GM23338 (cell line): ENCODE data around the gene SLC4A5. TPM values are rescaled to one million over a fixed set of nuclear protein-coding genes. Genes with fewer than 3 reads are reported as not detected.
"Not testable (repeated sequence)": the region's sequence is repeated elsewhere in the genome, so short reads cannot be mapped to it uniquely, and the experiment has no call there.

Experiments
- ATAC-seq: fragments of 200-7000 bp; cut with Tn5 transposase; 3 replicates; pipeline ENCODE4 v1.9.1; 2020
- DNase-seq: peaks from one replicate; pipeline ENCODE4 v3.0.0-alpha.2; 2015; ENCODE audit warnings: low spot score
- H2AFZ ChIP-seq: fragments of 200-600 bp; sonication (generic); 2 replicates; pipeline ENCODE4 v1.8.0; 2016; ENCODE audit warnings: antibody characterized with exemption, mild to moderate bottlenecking, moderate library complexity
- H3F3A ChIP-seq: fragments of 200-600 bp; sonication (generic); replicated peaks from 2 replicates; pipeline ENCODE4 v1.8.0; 2017; ENCODE audit warnings: antibody characterized with exemption, mixed run types, low read depth
- H3K27ac ChIP-seq: fragments of 200-600 bp; sonication (generic); 2 replicates; pipeline ENCODE4 v1.6.1; 2016; ENCODE audit warnings: low read depth
- H3K27me3 ChIP-seq: fragments of 200-600 bp; sonication (generic); 2 replicates; pipeline ENCODE4 v1.8.0; 2016; ENCODE audit warnings: mild to moderate bottlenecking, mixed run types, moderate library complexity; ENCODE audit not compliant: insufficient read depth
- H3K36me3 ChIP-seq: fragments of 200-600 bp; sonication (generic); 2 replicates; pipeline ENCODE4 v1.8.0; 2016; ENCODE audit warnings: mild to moderate bottlenecking; ENCODE audit not compliant: insufficient read depth
- H3K4me1 ChIP-seq: fragments of 200-600 bp; sonication (generic); 2 replicates; pipeline ENCODE4 v1.8.0; 2016; ENCODE audit warnings: mild to moderate bottlenecking, moderate library complexity; ENCODE audit not compliant: insufficient read depth
- H3K4me2 ChIP-seq: fragments of 200-600 bp; sonication (generic); 2 replicates; pipeline ENCODE4 v1.7.1; 2017; ENCODE audit warnings: mixed run types
- H3K4me3 ChIP-seq: fragments of 200-600 bp; sonication (generic); 2 replicates; pipeline ENCODE4 v1.6.1; 2016; ENCODE audit warnings: mixed run types
- H3K79me2 ChIP-seq: fragments of 200-600 bp; sonication (generic); replicated peaks from 2 replicates; pipeline ENCODE4 v1.8.0; 2017; ENCODE audit warnings: mild to moderate bottlenecking; ENCODE audit not compliant: insufficient read depth
- H3K9me2 ChIP-seq: fragments of 200-600 bp; sonication (generic); 2 replicates; pipeline ENCODE4 v1.8.0; 2017; ENCODE audit not compliant: insufficient read depth
- H4K20me1 ChIP-seq: fragments of 200-600 bp; sonication (generic); replicated peaks from 2 replicates; pipeline ENCODE4 v1.8.0; 2017; ENCODE audit warnings: mild to moderate bottlenecking; ENCODE audit not compliant: insufficient read depth
- H3K27ac Mint-ChIP-seq: 2 replicates; pipeline ENCODE4 v1.8.0; 2020; ENCODE audit warnings: inconsistent platforms, mild to moderate bottlenecking, moderate library complexity, mixed read lengths
- H3K27me3 Mint-ChIP-seq: 3 replicates; pipeline ENCODE4 v1.8.0; 2022; ENCODE audit warnings: low read depth, mild to moderate bottlenecking, moderate library complexity, mixed read lengths, inconsistent platforms; ENCODE audit not compliant: insufficient read depth, poor library complexity
- H3K36me3 Mint-ChIP-seq: 3 replicates; pipeline ENCODE4 v1.8.0; 2021; ENCODE audit warnings: low read depth, mild to moderate bottlenecking, inconsistent platforms, moderate library complexity, mixed read lengths
- H3K4me1 Mint-ChIP-seq: 3 replicates; pipeline ENCODE4 v1.8.0; 2020; ENCODE audit warnings: mild to moderate bottlenecking, inconsistent platforms, mixed read lengths
- H3K4me3 Mint-ChIP-seq: 3 replicates; pipeline ENCODE4 v1.8.0; 2021; ENCODE audit warnings: moderate library complexity, mild to moderate bottlenecking, inconsistent platforms, mixed read lengths
- H3K9me3 Mint-ChIP-seq: 3 replicates; pipeline ENCODE4 v1.8.0; 2020; ENCODE audit warnings: moderate library complexity, mild to moderate bottlenecking, inconsistent platforms, mixed read lengths
- EZH2phosphoT487 ChIP-seq: fragments of 200-600 bp; sonication (generic); IDR thresholded peaks from one replicate; pipeline ENCODE4 v1.8.1; 2018; ENCODE audit warnings: antibody characterized with exemption; ENCODE audit not compliant: unreplicated experiment
- JUNB ChIP-seq: IDR thresholded peaks from one replicate; pipeline ENCODE4 v1.6.1; 2016; ENCODE audit warnings: antibody characterized with exemption; ENCODE audit not compliant: unreplicated experiment
- POLR2AphosphoS5 ChIP-seq: IDR thresholded peaks from 2 replicates; pipeline ENCODE4 v1.6.1; 2016; ENCODE audit warnings: antibody characterized with exemption, low read depth
- REST ChIP-seq: IDR thresholded peaks from one replicate; pipeline ENCODE4 v1.6.1; 2018; ENCODE audit warnings: antibody characterized with exemption; ENCODE audit not compliant: unreplicated experiment
- STAT1 ChIP-seq: IDR thresholded peaks from one replicate; pipeline ENCODE4 v1.6.1; 2016; ENCODE audit warnings: antibody characterized with exemption; ENCODE audit not compliant: unreplicated experiment
- ZNF114 ChIP-seq: fragments of 250-450 bp; sonication (Bioruptor Pico); IDR thresholded peaks from 2 replicates; pipeline ENCODE4 v1.5.0; 2020; ENCODE audit warnings: mild to moderate bottlenecking, moderate library complexity
- ZNF462 ChIP-seq: fragments of 250-450 bp; sonication (Bioruptor Pico); IDR thresholded peaks from 2 replicates; pipeline ENCODE4 v1.5.0; 2020; ENCODE audit warnings: mild to moderate bottlenecking, moderate library complexity
- polyA plus RNA-seq: library from polyadenylated mRNA; unstranded; fragments of >200 nt; fragmentation: Nextera tagmentation; extraction: Ambion mirVana; gene quantifications from 2 replicates; pipeline ENCODE4 v1.2.1, GENCODE V29; 2016
- total RNA-seq: library from RNA; depleted of rRNA; stranded (reverse); fragments of >200 nt; shearing (Covaris generic); gene quantifications from 2 replicates; pipeline ENCODE4 v1.2.3, GENCODE V29; 2014

The SLC4A5 gene
- total and polyA plus RNA-seq, 2 experiments from 2014 or later = 0.24 to 0.70 TPM

- ATAC-seq (no peak), DNase-seq (no peak)
- Histone ChIP-seq H2AFZ (no peak overlapping the region), H3K4me2 (no peak overlapping the region), H3K36me3 (peaks cover 62% of the 10 kb centered on the region), H3K4me3 (no peak overlapping the region), H3K27ac (0 out of 2 replicates have a peak overlapping the region, but pooled peaks have one; percentile 8), H4K20me1 (peaks cover 52% of the 10 kb centered on the region), H3K79me2 (peaks cover 21% of the 10 kb centered on the region), H3K9me2 (peaks cover 5% of the 10 kb centered on the region; the same call in 1 of the 2 replicates), H3F3A (peaks cover 32% of the 10 kb centered on the region), H3K4me1 (no peaks in the 10 kb centered on the region), H3K27me3 (no peaks in the 10 kb centered on the region)
- Mint-ChIP-seq H3K9me3 (no peaks in the 10 kb centered on the region), H3K27me3 (peaks cover 8% of the 10 kb centered on the region), H3K4me1 (0 out of 3 replicates have a peak, but pooled peaks cover 7% of the 10 kb centered on the region), H3K27ac (no peak overlapping the region), H3K4me3 (no peak overlapping the region), H3K36me3 (peaks cover 97% of the 10 kb centered on the region)
- TF ChIP-seq REST (no peak), ZNF114 (CRISPR knock-in tag) (no peak)
Measured at GRCh38 chr2:74216642-74217041, 126.6 kb downstream of the SLC4A5 start.

GRCh38 chr2:74215771-74216170 is 127.4 kb downstream of the SLC4A5 start:
- H3K27me3 ChIP-seq, H3K9me2 ChIP-seq, H3K4me2 ChIP-seq, H3K4me3 Mint-ChIP-seq, H3K4me1 ChIP-seq, H3K27ac Mint-ChIP-seq, H3K9me3 Mint-ChIP-seq, H3K4me3 ChIP-seq, H3K4me1 Mint-ChIP-seq, ATAC-seq, H3K27ac ChIP-seq, DNase-seq, H2AFZ ChIP-seq, H3K27me3 Mint-ChIP-seq: not testable (repeated sequence)
- peaks cover 97% of the 10 kb centered on the region for H3K36me3 Mint-ChIP-seq
- H3K79me2 ChIP-seq = peaks cover 30% of the 10 kb centered on the region
- peaks cover 37% of the 10 kb centered on the region for H3F3A ChIP-seq
- H3K36me3 ChIP-seq = peaks cover 70% of the 10 kb centered on the region
- peaks cover 46% of the 10 kb centered on the region for H4K20me1 ChIP-seq

- H2AFZ ChIP-seq = no peak overlapping the region
- H3K27ac ChIP-seq = no peak overlapping the region
- H3K27me3 ChIP-seq = no peaks in the 10 kb centered on the region
- H3K79me2 ChIP-seq = peaks cover 57% of the 10 kb centered on the region
- peaks cover 99% of the 10 kb centered on the region for H3K36me3 Mint-ChIP-seq
- no peak overlapping the region for H3K4me3 ChIP-seq
- H3K4me3 Mint-ChIP-seq = no peak overlapping the region
- H4K20me1 ChIP-seq = peaks cover 51% of the 10 kb centered on the region
- H3K27me3 Mint-ChIP-seq = peaks cover 2% of the 10 kb centered on the region
- ATAC-seq (no peak), DNase-seq (no peak)
- no peaks in the 10 kb centered on the region for H3K9me3 Mint-ChIP-seq
- no peak overlapping the region for H3K27ac Mint-ChIP-seq
- no peak overlapping the region for H3K4me2 ChIP-seq
- no peaks in the 10 kb centered on the region for H3K9me2 ChIP-seq
- TF ChIP-seq JUNB (no peak), ZNF462 (CRISPR knock-in tag) (no peak), POLR2AphosphoS5 (no peak), EZH2phosphoT487 (no peak), STAT1 (no peak)
- H3K4me1 ChIP-seq = no peaks in the 10 kb centered on the region
- peaks cover 96% of the 10 kb centered on the region for H3K36me3 ChIP-seq
- peaks cover 24% of the 10 kb centered on the region for H3F3A ChIP-seq
- no peaks in the 10 kb centered on the region for H3K4me1 Mint-ChIP-seq
Measured at GRCh38 chr2:74212702-74213410, 130.4 kb downstream of the SLC4A5 start.
